Naive thymus-derived CD8-positive, alpha-beta T cell (primary cell): ENCODE results near the gene ENO4. TPM values are rescaled to one million over a fixed set of nuclear protein-coding genes. Genes with fewer than 3 reads are reported as not detected.

Source experiments
- ATAC-seq, 2 donors: fragments of 150-1000 bp; cut with Tn5 transposase in 1 of 2; sonication (Bioruptor Pico), chemical (Tn5 transposase) in 1 of 2; 1 replicate in 1 of 2; 2 replicates in 1 of 2; pipeline ENCODE4 v1.10.0; 2021; ENCODE audit warnings: mild to moderate bottlenecking in 2 of 2, moderate library complexity in 2 of 2
- POLR2A ChIA-PET: fragments of 350-600 bp; sonication (Branson Sonifier 250); formaldehyde crosslinking; loops from one replicate; lab custom pipeline; 2021; ENCODE audit warnings: antibody characterized with exemption; lab: Charles Lee
- DNase-seq, 10 donors: peaks; one replicate each; pipeline versions ENCODE4 v3.0.0 to v3.0.0-alpha.2; 2020 to 2022
- H3K27ac Mint-ChIP-seq, 10 donors: one replicate each; pipeline ENCODE4 v1.8.0; 2020 to 2022; ENCODE audit warnings: mild to moderate bottlenecking in 10 of 10, mixed read lengths in 10 of 10, moderate library complexity in 4 of 10, inconsistent platforms in 1 of 10
- H3K27me3 Mint-ChIP-seq, 5 donors: one replicate each; pipeline ENCODE4 v1.8.0; 2021 to 2022; ENCODE audit warnings: mixed read lengths in 5 of 5
- H3K36me3 Mint-ChIP-seq, 3 donors: one replicate each; pipeline ENCODE4 v1.8.0; 2020 to 2022; ENCODE audit warnings: mixed read lengths in 3 of 3, mild to moderate bottlenecking in 2 of 3, inconsistent platforms in 1 of 3
- H3K4me1 Mint-ChIP-seq, 4 donors: one replicate each; pipeline ENCODE4 v1.8.0; 2021 to 2022; ENCODE audit warnings: mixed read lengths in 4 of 4
- H3K4me3 Mint-ChIP-seq, 10 donors: one replicate each; pipeline ENCODE4 v1.8.0; 2020 to 2022; ENCODE audit warnings: mild to moderate bottlenecking in 10 of 10, mixed read lengths in 10 of 10, moderate library complexity in 6 of 10, inconsistent platforms in 1 of 10
- H3K9me3 Mint-ChIP-seq, 9 donors: one replicate each; pipeline ENCODE4 v1.8.0; 2020 to 2022; ENCODE audit warnings: mixed read lengths in 9 of 9, mild to moderate bottlenecking in 3 of 9, inconsistent platforms in 1 of 9, moderate library complexity in 1 of 9
- polyA plus RNA-seq, 3 donors: library from polyadenylated mRNA; unstranded; fragments of 300-500 nt; fragmentation: Illumina TruSeq; gene quantifications; one replicate each; pipeline ENCODE4 v1.2.3, GENCODE V29; 2021
- total RNA-seq, 8 experiments: library from RNA in 2 of 8; stranded (reverse) in 2 of 8; gene quantifications; one replicate each; pipeline ENCODE4 v1.2.3 and lab custom pipeline; 2021 to 2026

Gene ENO4, protein sequence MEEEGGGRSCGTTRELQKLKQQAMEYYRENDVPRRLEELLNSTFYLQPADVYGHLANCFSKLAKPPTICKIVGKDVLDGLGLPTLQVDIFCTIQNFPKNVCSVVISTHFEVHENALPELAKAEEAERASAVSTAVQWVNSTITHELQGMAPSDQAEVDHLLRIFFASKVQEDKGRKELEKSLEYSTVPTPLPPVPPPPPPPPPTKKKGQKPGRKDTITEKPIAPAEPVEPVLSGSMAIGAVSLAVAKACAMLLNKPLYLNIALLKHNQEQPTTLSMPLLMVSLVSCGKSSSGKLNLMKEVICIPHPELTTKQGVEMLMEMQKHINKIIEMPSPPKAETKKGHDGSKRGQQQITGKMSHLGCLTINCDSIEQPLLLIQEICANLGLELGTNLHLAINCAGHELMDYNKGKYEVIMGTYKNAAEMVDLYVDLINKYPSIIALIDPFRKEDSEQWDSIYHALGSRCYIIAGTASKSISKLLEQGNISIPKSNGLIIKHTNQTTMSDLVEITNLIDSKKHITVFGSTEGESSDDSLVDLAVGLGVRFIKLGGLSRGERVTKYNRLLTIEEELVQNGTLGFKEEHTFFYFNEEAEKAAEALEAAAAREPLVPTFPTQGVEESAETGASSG
- total RNA-seq (not detected), polyA plus RNA-seq (not detected), total RNA-seq (lab: John Stamatoyannopoulos, UW) (0 reads per million in 6 experiments)

DNA sequence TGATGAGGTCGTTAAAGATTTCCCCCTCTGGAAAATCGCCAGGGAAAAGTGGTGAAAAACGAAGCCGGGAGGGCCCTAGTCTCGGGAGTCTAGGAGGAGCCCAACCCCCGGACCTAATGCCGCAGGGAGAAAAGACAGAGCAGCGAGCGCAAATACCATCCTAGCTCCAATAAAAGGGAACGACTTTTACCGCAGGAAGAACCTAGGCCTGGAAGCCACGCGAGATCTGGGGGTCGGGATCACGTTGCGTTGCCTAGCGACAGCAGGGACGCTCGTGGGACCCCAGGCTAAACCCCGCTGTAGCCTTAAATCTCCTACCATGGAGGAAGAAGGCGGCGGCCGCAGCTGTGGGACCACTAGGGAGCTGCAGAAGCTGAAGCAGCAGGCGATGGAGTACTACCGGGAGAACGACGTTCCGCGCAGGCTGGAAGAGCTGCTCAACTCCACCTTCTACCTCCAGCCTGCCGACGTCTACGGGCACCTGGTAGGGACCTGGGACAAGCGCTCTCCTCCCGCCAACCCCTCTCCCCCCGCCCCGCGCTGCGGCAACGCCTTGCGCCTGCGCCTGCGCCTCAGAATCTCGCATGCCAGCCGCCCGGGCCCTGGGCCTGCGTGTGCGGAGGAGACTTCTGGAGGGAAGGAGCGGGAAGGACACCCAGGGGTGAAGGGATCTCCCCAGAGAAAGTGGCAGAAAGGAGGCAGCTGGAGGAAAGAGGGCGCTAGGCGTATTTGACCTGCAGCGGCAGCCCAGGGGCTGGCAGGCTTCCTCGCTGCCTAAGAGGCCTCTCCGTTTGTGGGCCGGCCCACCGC lies at the start of gene ENO4:
Gene ENO4, plus strand, starts transcription at position 252 of the 810 bp plus-strand sequence. Its CDS starts 68 bp downstream, at position 320.
- Mint-ChIP-seq H3K27ac (no peak within 1 kb of the TSS), H3K9me3 (peaks cover 0 to 3% (median 0%) of the 10 kb centered on the region in 9 donors), H3K27me3 (peaks cover 51 to 66% (median 57%) of the 10 kb centered on the region in 5 donors)

DNA sequence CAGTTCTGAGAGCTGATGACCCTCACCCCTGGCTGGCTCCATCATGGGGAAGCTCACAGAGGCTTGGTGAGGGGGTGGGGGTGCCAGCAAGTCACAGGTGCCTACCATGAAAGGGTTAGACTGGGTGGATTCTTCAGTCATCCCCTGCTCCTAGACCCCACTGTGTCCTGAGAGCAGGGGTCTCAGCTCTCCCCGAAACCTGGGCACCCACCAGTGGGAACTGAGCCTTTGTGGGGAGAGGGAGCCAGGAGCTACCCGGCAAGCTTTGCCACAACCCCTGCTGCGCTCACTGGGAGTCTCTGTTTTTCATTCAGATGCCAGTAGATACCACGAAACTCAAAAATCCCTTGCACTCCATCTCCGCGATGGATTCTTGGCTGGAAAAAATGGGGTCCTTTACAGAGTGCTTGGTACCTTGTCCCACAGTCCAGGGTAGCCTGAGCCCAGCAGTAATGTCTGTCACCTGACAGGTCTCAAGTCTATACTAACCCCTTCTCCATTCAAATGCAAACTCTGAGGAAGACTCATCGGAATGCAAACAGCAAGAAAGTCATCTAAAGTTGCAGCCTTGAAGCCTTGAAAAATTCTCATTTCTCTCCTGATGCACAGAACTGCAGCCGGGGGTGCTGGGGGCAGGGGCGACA lies 48.9 kb upstream of the ENO4 start:
- Mint-ChIP-seq H3K4me3 (no peak overlapping the region), H3K9me3 (no peaks in the 10 kb centered on the region), H3K27ac (no peak overlapping the region), H3K4me1 (peaks cover 0 to 3% (median 0%) of the 10 kb centered on the region in 4 donors), H3K27me3 (peaks cover 14 to 90% (median 17%) of the 10 kb centered on the region in 5 donors), H3K36me3 (no peaks in the 10 kb centered on the region)
- no peak for DNase-seq
- POLR2A ChIA-PET = no interaction called here
- ATAC-seq = no peak

More for the DNA sequence above, at the start of gene ENO4:
- Mint-ChIP-seq H3K4me1 (peaks cover 3 to 13% (median 11%) of the 10 kb centered on the region in 4 donors), H3K4me3 (peak within 1 kb of the TSS in 7 of 10 donors; percentile 8 to 54 (median 40)), H3K36me3 (no peaks in the 10 kb centered on the region)
- no peak for ATAC-seq
- no peak for DNase-seq
- POLR2A ChIA-PET = no interaction called here

DNA sequence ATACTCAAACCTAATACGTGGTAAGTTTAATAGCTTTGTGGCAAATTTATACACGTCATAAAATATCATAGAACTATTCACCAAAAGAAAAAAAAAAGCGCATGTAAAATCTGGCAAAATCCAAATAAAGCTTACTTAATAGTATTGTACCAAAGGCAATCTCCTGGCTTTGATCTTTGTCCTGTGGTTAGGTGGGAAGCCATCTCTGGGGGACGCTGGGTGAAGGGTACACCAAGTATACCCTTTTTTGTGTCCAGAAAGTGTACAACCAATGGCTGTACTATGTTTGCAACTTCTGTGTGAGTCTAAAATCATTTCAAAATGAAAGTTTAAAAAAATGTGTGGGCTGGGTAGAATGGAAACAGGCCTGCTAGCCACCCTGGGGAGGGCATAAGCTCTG lies 47.6 kb upstream of the ENO4 start:
- no peaks in the 10 kb centered on the region for H3K9me3 Mint-ChIP-seq
- peaks cover 0 to 3% (median 0%) of the 10 kb centered on the region in 4 donors for H3K4me1 Mint-ChIP-seq
- DNase-seq (no peak), ATAC-seq (no peak)
- H3K4me3 Mint-ChIP-seq = no peak overlapping the region
- peaks cover 13 to 87% (median 15%) of the 10 kb centered on the region in 5 donors for H3K27me3 Mint-ChIP-seq
- H3K27ac Mint-ChIP-seq = no peak overlapping the region
- POLR2A ChIA-PET = no interaction called here
- H3K36me3 Mint-ChIP-seq = no peaks in the 10 kb centered on the region

DNA sequence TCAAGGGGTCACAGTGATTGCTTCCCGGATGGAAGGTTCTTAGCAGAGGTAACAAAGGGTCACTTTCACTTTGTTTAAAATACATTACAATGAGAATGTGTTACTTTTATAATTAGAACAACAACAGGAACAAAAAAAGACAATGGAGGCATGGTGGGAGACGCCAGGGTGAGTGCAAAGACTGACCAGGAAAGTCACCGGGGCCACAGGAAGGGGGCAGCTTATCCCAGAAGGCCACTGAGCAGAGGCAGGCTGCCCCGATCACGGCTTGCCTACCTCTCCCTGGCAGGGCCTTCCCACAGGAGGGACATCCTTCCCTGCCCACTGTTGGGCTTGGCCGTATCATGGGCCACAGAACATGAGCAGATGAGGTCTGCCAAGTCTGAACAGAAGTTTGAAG lies 46.8 kb upstream of the ENO4 start:
- H3K27ac Mint-ChIP-seq = no peak overlapping the region
- H3K4me1 Mint-ChIP-seq = no peaks in the 10 kb centered on the region
- DNase-seq = no peak

DNA sequence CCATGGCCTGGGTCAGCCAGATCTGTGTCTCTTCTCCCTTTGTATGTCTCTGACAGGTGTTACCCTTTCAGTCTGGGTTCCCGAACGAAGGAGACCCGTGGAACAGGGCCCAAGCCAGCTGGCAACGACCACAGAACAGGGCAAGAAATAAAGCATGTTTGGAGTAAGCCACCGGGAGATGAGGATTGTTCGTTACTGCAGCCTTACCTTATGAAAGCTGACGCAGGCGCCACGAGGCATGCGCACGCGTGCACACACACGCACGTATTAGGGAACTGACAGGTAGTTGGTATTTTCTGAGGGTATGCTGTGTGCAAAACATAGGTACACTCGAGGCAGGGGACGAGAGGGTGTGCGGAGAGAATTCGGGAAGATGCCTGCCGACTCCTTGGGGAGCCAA lies 46.4 kb upstream of the ENO4 start:
- Mint-ChIP-seq H3K4me1 (no peaks in the 10 kb centered on the region), H3K27me3 (peaks cover 7 to 79% (median 11%) of the 10 kb centered on the region in 5 donors), H3K27ac (no peak overlapping the region), H3K9me3 (no peaks in the 10 kb centered on the region), H3K4me3 (no peak overlapping the region), H3K36me3 (no peaks in the 10 kb centered on the region)
- POLR2A ChIA-PET = no interaction called here
- DNase-seq (no peak), ATAC-seq (no peak)

More for the DNA sequence above, 46.8 kb upstream of the ENO4 start:
- Mint-ChIP-seq H3K4me3 (no peak overlapping the region), H3K9me3 (no peaks in the 10 kb centered on the region), H3K36me3 (no peaks in the 10 kb centered on the region), H3K27me3 (peaks cover 11 to 83% (median 13%) of the 10 kb centered on the region in 5 donors)
- ATAC-seq = no peak
- POLR2A ChIA-PET = no interaction called here

DNA sequence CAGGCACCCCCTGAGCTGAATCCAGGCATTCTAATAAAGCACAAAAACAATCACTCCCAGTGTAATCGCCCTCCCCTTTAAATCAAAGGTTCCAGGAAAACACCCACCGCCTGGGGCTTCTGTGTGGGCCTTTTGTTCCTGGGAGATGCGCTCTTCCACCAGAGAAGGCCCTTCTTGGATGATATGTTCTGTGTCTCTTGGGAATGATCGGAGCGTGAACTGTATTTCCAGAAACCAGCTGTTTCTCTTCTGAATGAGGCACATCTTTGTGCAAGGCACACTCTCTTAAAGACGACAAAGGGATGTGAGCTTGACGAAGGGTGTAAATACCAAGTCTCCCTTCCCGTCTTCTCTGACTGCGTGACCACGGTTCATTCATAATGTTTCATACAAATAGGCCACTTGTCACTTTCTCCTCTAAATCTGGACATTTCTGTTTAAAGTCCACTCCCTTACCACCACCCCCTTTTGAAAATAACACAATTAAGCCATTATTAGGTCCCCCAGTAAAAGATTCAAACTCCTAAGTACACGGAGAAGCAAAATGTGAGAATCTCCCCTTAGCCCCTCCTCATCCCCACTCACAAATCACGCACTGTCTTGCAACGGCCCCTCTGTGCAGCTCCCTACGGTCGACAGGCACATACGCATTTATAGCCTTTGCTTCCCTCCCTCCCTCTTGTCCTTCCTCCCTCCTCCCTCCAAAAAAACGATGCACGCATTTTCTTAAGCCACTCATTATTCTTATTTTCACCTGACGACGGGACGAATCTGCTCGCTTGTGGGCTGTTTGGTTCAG lies 45.6 kb upstream of the ENO4 start:
- no peak for DNase-seq
- Mint-ChIP-seq H3K4me1 (no peaks in the 10 kb centered on the region), H3K27me3 (peaks cover 9 to 74% (median 13%) of the 10 kb centered on the region in 5 donors), H3K9me3 (no peaks in the 10 kb centered on the region), H3K36me3 (no peaks in the 10 kb centered on the region), H3K4me3 (no peak overlapping the region), H3K27ac (no peak overlapping the region)
- no peak for ATAC-seq
- POLR2A ChIA-PET = no interaction called here

DNA sequence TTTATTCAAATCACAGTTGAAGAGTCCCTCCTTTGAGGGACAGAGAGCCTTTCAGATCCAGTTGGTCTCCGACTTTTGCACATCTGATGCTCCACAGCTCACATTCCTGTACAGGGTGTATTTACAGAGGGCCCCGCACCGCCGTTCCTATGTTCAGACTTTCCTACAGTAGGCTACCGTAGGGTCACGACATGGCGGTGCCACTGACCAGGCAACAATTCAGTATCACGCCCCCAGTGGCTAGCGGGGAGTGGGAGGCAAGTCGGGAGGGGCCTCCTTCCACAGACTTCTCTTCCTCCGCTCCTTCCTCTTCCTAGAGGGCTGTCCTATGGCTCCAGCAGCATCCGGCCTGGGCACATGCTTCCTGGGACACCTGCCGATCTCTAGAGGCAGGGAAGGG lies 40.6 kb upstream of the ENO4 start:
- no peak for DNase-seq
- no peak for ATAC-seq
- no peaks in the 10 kb centered on the region for H3K4me1 Mint-ChIP-seq
- H3K36me3 Mint-ChIP-seq = no peaks in the 10 kb centered on the region
- H3K27ac Mint-ChIP-seq = no peak overlapping the region
- H3K27me3 Mint-ChIP-seq = peaks cover 6 to 55% (median 27%) of the 10 kb centered on the region in 5 donors
- H3K4me3 Mint-ChIP-seq = no peak overlapping the region
- no peaks in the 10 kb centered on the region for H3K9me3 Mint-ChIP-seq
- POLR2A ChIA-PET = no interaction called here

DNA sequence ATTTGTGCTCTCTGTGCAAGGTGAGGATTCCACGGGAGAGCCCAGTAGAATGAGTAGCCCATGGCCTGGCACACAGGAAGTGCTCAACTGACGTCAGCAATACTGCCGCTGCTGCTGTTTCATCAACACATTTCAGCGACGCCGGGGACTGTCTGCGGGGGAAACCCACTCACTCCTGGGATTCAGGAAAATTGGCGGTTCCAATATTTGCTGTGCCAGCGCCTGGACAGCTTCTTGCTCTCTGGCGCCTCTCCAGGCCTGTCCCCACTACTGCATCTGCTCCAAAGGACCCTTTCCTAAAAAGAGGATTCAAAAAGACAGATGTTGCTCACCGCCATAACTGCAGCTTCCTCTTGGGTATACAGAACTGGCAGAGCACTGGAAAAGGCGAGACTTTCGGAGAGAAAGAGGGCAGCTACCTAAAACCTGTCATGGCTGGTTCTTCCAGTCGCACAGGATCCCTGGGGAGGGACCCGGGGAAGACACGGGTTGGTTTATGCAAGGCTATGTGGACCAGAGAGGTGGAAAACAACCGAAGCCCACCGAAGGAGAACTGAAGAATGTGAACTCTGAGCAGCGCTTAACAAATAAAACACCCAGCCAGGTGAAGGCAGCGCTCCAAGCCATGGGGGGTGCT lies 39.7 kb upstream of the ENO4 start:
- Mint-ChIP-seq H3K27ac (no peak overlapping the region), H3K36me3 (no peaks in the 10 kb centered on the region), H3K4me3 (no peak overlapping the region), H3K9me3 (no peaks in the 10 kb centered on the region), H3K4me1 (no peaks in the 10 kb centered on the region), H3K27me3 (peaks cover 2 to 46% (median 26%) of the 10 kb centered on the region in 5 donors)
- POLR2A ChIA-PET = no interaction called here
- DNase-seq = no peak
- no peak for ATAC-seq

DNA sequence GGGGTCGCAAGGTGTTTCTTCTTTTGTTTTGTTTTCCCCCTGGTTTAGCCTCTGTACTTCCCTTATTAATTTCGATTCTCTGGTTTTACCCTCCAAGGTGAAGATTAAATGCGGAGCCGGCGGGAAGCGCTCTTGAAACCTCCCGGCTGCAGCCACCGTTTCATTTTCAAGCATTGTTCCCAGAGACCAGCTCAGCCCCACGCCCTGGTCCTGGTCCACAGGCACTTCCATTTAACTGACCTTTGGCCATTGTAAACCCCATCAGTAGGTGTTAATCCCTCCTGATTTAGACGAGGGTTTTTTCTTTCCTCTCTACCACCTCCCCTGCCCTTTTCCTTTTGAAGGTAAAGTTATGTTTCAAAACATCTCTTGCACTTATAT lies 39.2 kb upstream of the ENO4 start:
- POLR2A ChIA-PET = no interaction called here
- no peaks in the 10 kb centered on the region for H3K36me3 Mint-ChIP-seq
- no peak for ATAC-seq

DNA sequence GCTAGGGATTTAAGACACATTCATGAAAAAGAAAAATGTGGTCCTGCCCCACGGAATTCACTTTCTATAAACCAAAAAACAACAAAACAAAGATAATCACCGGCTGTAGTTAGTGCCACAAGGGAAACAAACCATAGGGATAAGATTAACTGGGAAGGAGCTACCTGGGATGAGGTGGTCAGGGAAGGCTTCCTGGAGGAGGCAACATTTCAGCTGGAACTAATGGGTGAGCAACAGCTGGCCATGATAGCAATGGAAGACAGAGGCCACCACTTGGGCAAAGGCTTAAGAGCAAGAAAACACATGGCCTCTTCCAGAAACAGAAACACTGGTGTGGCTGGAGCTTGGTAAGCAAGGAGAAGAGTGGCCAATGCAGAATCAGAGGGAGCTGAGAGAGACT lies 38.4 kb upstream of the ENO4 start:
- DNase-seq (no peak), ATAC-seq (no peak)
- Mint-ChIP-seq H3K4me1 (no peaks in the 10 kb centered on the region), H3K4me3 (no peak overlapping the region), H3K27me3 (peaks cover 2 to 41% (median 26%) of the 10 kb centered on the region in 5 donors), H3K9me3 (no peaks in the 10 kb centered on the region), H3K27ac (no peak overlapping the region), H3K36me3 (no peaks in the 10 kb centered on the region)
- POLR2A ChIA-PET = no interaction called here

More for the DNA sequence above, 39.2 kb upstream of the ENO4 start:
- Mint-ChIP-seq H3K4me1 (no peaks in the 10 kb centered on the region), H3K9me3 (no peaks in the 10 kb centered on the region), H3K27me3 (peaks cover 2 to 41% (median 26%) of the 10 kb centered on the region in 5 donors), H3K4me3 (no peak overlapping the region), H3K27ac (no peak overlapping the region)
- no peak for DNase-seq

DNA sequence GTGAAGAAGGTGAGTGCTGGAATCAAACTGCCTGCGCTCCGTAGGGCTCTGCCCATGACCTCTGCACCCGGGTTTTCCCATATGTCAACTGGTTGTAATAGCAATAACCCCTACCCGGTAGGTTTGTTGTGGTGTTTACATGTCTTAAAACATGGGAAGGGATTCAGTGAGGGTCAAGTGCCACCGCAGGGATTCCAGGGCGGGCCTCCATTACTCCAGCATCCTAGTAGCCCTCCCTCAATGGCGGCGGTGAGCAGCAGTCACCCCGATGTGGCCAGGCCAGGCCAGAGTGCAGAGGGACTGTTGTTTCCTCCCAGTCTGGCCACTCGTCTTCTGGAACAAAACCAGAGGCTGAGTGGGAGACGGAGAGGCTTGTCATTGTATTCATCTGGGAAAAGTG lies 37.6 kb upstream of the ENO4 start:
- H3K9me3 Mint-ChIP-seq = no peaks in the 10 kb centered on the region
- ATAC-seq = no peak

More for the DNA sequence above, 37.6 kb upstream of the ENO4 start:
- DNase-seq = no peak
- no peak overlapping the region for H3K4me3 Mint-ChIP-seq
- peaks cover 3 to 36% (median 23%) of the 10 kb centered on the region in 5 donors for H3K27me3 Mint-ChIP-seq
- H3K4me1 Mint-ChIP-seq = no peaks in the 10 kb centered on the region
- no peak overlapping the region for H3K27ac Mint-ChIP-seq
- no peaks in the 10 kb centered on the region for H3K36me3 Mint-ChIP-seq
- POLR2A ChIA-PET = no interaction called here
